Measurements from ENCODE around the gene COLGALT1.

The COLGALT1 gene

DNA sequence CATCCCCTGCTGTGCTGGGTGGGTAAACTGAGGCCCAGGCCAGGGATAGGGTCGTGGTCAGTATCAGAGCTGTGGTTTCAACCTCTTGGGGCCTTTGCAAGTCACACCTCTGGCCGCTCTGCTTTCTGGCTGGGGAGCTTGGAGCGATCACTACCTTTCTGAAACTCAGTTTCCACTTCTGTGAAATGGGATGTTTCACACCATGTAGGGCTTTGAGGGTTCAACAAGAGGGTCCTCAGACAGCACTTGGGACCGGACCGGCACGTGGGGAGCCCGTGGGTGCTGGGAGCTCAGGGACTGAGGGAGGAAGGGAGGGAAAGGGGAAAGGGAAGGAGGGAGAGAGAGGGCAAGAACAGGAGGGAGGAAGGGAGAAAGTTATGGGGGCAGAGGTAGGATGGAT, 22.9 kb upstream of the COLGALT1 start:
- TF ChIP-seq, protein P1, sequence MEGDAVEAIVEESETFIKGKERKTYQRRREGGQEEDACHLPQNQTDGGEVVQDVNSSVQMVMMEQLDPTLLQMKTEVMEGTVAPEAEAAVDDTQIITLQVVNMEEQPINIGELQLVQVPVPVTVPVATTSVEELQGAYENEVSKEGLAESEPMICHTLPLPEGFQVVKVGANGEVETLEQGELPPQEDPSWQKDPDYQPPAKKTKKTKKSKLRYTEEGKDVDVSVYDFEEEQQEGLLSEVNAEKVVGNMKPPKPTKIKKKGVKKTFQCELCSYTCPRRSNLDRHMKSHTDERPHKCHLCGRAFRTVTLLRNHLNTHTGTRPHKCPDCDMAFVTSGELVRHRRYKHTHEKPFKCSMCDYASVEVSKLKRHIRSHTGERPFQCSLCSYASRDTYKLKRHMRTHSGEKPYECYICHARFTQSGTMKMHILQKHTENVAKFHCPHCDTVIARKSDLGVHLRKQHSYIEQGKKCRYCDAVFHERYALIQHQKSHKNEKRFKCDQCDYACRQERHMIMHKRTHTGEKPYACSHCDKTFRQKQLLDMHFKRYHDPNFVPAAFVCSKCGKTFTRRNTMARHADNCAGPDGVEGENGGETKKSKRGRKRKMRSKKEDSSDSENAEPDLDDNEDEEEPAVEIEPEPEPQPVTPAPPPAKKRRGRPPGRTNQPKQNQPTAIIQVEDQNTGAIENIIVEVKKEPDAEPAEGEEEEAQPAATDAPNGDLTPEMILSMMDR (IDR thresholded peaks at IDR 0.05): no peak
- H3K79me2 ChIP-seq: no peaks in the 10 kb centered on the region
- no peak overlapping the region for H3K27ac ChIP-seq
- H3K36me3 ChIP-seq (ENCODE audit: control insufficient read depth, insufficient read depth, low read length): no peaks in the 10 kb centered on the region
- no peak overlapping the region for H3K9ac ChIP-seq
- H3K4me1 ChIP-seq: no peaks in the 10 kb centered on the region
- H3K9me3 ChIP-seq (ENCODE audit: control insufficient read depth, low read length): no peaks in the 10 kb centered on the region
- no peak overlapping the region for H2AFZ ChIP-seq
- H3K27me3 ChIP-seq (ENCODE audit: control insufficient read depth, insufficient read depth, low read length): no peaks in the 10 kb centered on the region
- H3K4me3 ChIP-seq (ENCODE audit: low read depth, low read length): no peak overlapping the region
- H3K4me2 ChIP-seq (ENCODE audit: low read length): no peak overlapping the region

GRCh38 chr19:17534767-17535166, 20.7 kb upstream of the COLGALT1 start:
- H3K4me1 ChIP-seq: peaks cover 3% of the 10 kb centered on the region

DNA sequence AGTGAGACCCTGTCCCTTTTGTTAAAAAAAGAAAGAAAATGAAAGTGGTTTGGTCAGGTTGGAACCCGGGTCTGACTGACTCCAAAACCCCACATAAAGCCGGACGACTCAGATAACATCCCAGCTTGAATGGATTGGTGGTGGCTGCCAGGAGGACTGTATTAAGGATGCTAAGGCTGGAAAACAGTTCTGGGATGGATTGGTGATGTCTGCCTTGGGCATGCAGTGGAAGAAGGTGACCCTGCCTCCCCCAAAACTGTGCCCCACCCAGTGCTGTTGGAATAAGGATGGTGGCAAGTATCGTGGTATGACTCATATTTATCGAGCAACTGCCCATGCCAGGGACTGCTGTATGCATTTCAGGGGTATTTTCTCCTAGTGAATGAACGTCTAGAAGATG, 18.5 kb upstream of the COLGALT1 start:
- TF ChIP-seq, protein P1 (IDR thresholded peaks at IDR 0.05): no peak
- H3K79me2 ChIP-seq: no peaks in the 10 kb centered on the region
- no peak overlapping the region for H2AFZ ChIP-seq
- H3K4me1 ChIP-seq: peaks cover 3% of the 10 kb centered on the region
- H3K9me3 ChIP-seq (ENCODE audit: control insufficient read depth, low read length): no peaks in the 10 kb centered on the region
- no peak overlapping the region for H3K4me2 ChIP-seq (ENCODE audit: low read length)
- no peaks in the 10 kb centered on the region for H3K36me3 ChIP-seq (ENCODE audit: control insufficient read depth, insufficient read depth, low read length)
- no peak overlapping the region for H3K27ac ChIP-seq
- H3K27me3 ChIP-seq (ENCODE audit: control insufficient read depth, insufficient read depth, low read length): no peaks in the 10 kb centered on the region
- H3K9ac ChIP-seq: no peak overlapping the region
- no peak overlapping the region for H3K4me3 ChIP-seq (ENCODE audit: low read depth, low read length)

More at GRCh38 chr19:17534767-17535166, 20.7 kb upstream of the COLGALT1 start:
- H3K27me3 ChIP-seq (ENCODE audit: control insufficient read depth, insufficient read depth, low read length): no peaks in the 10 kb centered on the region
- H2AFZ ChIP-seq: no peak overlapping the region
- no peak overlapping the region for H3K4me3 ChIP-seq (ENCODE audit: low read depth, low read length)
- no peaks in the 10 kb centered on the region for H3K36me3 ChIP-seq (ENCODE audit: control insufficient read depth, insufficient read depth, low read length)
- no peak overlapping the region for H3K9ac ChIP-seq
- no peak overlapping the region for H3K4me2 ChIP-seq (ENCODE audit: low read length)
- no peaks in the 10 kb centered on the region for H3K9me3 ChIP-seq (ENCODE audit: control insufficient read depth, low read length)
- H3K79me2 ChIP-seq: no peaks in the 10 kb centered on the region
- TF ChIP-seq, protein P1 (IDR thresholded peaks at IDR 0.05): no peak
- no peak overlapping the region for H3K27ac ChIP-seq

DNA sequence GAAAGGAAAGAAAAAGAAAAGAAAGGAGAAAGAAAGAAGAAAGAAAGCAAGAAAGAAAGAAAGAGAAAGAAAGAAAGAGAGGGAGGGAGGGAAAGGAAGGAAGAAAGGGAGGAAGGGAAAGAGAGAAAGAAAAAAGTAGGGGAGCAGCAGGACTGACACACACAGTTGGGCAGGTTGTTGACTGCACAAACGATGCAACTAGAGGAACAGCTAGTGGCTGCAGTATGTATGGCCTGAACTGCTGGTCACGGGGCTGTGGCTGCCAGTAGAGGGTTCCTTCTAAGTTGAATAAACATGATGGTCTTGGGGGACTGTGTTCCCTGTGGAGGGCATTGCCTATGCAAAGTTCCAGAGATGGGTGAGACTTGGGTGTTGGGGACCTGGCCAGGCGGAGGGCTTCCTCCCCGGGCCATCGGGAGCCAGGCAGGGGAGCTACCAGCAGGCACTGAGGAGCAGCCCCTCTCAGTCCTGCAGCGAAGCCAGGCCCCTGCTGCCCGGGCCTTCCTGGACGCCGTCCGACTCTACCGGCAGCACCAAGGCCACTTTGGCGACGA, 16.7 kb upstream of the COLGALT1 start:
- Histone ChIP-seq H3K27ac (no peak overlapping the region), H2AFZ (peak overlapping the region; percentile 93), H3K79me2 (no peaks in the 10 kb centered on the region), H3K4me1 (peaks cover 3% of the 10 kb centered on the region), H3K36me3 (ENCODE audit: control insufficient read depth, insufficient read depth, low read length) (no peaks in the 10 kb centered on the region), H3K9me3 (ENCODE audit: control insufficient read depth, low read length) (no peaks in the 10 kb centered on the region), H3K4me2 (ENCODE audit: low read length) (peak overlapping the region; percentile 80), H3K9ac (peak overlapping the region; percentile 73), H3K4me3 (ENCODE audit: low read depth, low read length) (peak overlapping the region; percentile 63), H3K27me3 (ENCODE audit: control insufficient read depth, insufficient read depth, low read length) (no peaks in the 10 kb centered on the region)
- TF ChIP-seq, protein P1 (IDR thresholded peaks at IDR 0.05): no peak

Data from parathyroid adenoma (tissue), 2 donors.